Naive thymus-derived CD8-positive, alpha-beta T cell (primary cell): ENCODE results near the gene EXPH5. TPM values are rescaled to one million over a fixed set of nuclear protein-coding genes. Genes with fewer than 3 reads are reported as not detected.

Source experiments
- ATAC-seq, 2 donors: fragments of 150-1000 bp; cut with Tn5 transposase in 1 of 2; sonication (Bioruptor Pico), chemical (Tn5 transposase) in 1 of 2; 1 replicate in 1 of 2; 2 replicates in 1 of 2; pipeline ENCODE4 v1.10.0; 2021; ENCODE audit warnings: mild to moderate bottlenecking in 2 of 2, moderate library complexity in 2 of 2
- POLR2A ChIA-PET: fragments of 350-600 bp; sonication (Branson Sonifier 250); formaldehyde crosslinking; loops from one replicate; lab custom pipeline; 2021; ENCODE audit warnings: antibody characterized with exemption; lab: Charles Lee
- DNase-seq, 10 donors: peaks; one replicate each; pipeline versions ENCODE4 v3.0.0 to v3.0.0-alpha.2; 2020 to 2022
- H3K27ac Mint-ChIP-seq, 10 donors: one replicate each; pipeline ENCODE4 v1.8.0; 2020 to 2022; ENCODE audit warnings: mild to moderate bottlenecking in 10 of 10, mixed read lengths in 10 of 10, moderate library complexity in 4 of 10, inconsistent platforms in 1 of 10
- H3K27me3 Mint-ChIP-seq, 5 donors: one replicate each; pipeline ENCODE4 v1.8.0; 2021 to 2022; ENCODE audit warnings: mixed read lengths in 5 of 5
- H3K36me3 Mint-ChIP-seq, 3 donors: one replicate each; pipeline ENCODE4 v1.8.0; 2020 to 2022; ENCODE audit warnings: mixed read lengths in 3 of 3, mild to moderate bottlenecking in 2 of 3, inconsistent platforms in 1 of 3
- H3K4me1 Mint-ChIP-seq, 4 donors: one replicate each; pipeline ENCODE4 v1.8.0; 2021 to 2022; ENCODE audit warnings: mixed read lengths in 4 of 4
- H3K4me3 Mint-ChIP-seq, 10 donors: one replicate each; pipeline ENCODE4 v1.8.0; 2020 to 2022; ENCODE audit warnings: mild to moderate bottlenecking in 10 of 10, mixed read lengths in 10 of 10, moderate library complexity in 6 of 10, inconsistent platforms in 1 of 10
- H3K9me3 Mint-ChIP-seq, 9 donors: one replicate each; pipeline ENCODE4 v1.8.0; 2020 to 2022; ENCODE audit warnings: mixed read lengths in 9 of 9, mild to moderate bottlenecking in 3 of 9, inconsistent platforms in 1 of 9, moderate library complexity in 1 of 9
- polyA plus RNA-seq, 3 donors: library from polyadenylated mRNA; unstranded; fragments of 300-500 nt; fragmentation: Illumina TruSeq; gene quantifications; one replicate each; pipeline ENCODE4 v1.2.3, GENCODE V29; 2021
- total RNA-seq, 8 experiments: library from RNA in 2 of 8; stranded (reverse) in 2 of 8; gene quantifications; one replicate each; pipeline ENCODE4 v1.2.3 and lab custom pipeline; 2021 to 2026

Gene EXPH5
- total and polyA plus RNA-seq, 5 experiments from 2014 or later, result 0.82 to 8.7 (median 2.3) TPM

- Mint-ChIP-seq H3K27me3 (peaks cover 0 to 2% (median 0%) of the 10 kb centered on the region in 5 donors), H3K27ac (no peak overlapping the region), H3K4me3 (no peak overlapping the region), H3K9me3 (peaks cover 0 to 4% (median 0%) of the 10 kb centered on the region in 9 donors), H3K36me3 (peaks cover 8 to 12% (median 8%) of the 10 kb centered on the region in 3 donors), H3K4me1 (peaks cover 0 to 4% (median 0%) of the 10 kb centered on the region in 4 donors)
- no peak for DNase-seq
- POLR2A ChIA-PET, result no interaction called here
- ATAC-seq, result no peak
Measured at GRCh38 chr11:108527382-108527781, 66.2 kb downstream of the EXPH5 start.

- Mint-ChIP-seq H3K4me1 (no peaks in the 10 kb centered on the region), H3K9me3 (peaks cover 0 to 4% (median 0%) of the 10 kb centered on the region in 9 donors), H3K27ac (no peak overlapping the region), H3K4me3 (no peak overlapping the region), H3K27me3 (peaks cover 0 to 2% (median 0%) of the 10 kb centered on the region in 5 donors), H3K36me3 (peaks cover 8 to 12% (median 8%) of the 10 kb centered on the region in 3 donors)
- POLR2A ChIA-PET, result no interaction called here
- ATAC-seq (no peak), DNase-seq (no peak)
Measured at GRCh38 chr11:108525161-108525560, 68.4 kb downstream of the EXPH5 start.

DNA sequence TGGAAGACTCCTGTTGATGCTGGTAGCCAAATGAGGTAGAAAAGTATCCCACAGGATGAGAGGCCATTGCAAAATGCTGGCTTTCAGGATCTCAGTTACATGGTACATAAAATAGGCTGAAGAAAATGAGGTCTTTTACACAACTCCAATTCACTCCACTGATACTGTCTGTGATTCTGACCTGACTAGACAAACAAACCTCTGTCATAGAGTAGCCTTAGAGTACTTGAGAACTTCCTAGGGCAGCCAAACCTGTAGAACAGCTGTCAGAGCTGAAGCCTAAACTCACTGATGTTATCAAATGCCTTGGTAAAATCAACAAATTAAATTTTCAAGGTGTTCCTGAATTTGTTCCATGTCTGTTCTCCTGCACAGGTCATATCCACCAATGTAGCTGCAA is 69.1 kb downstream of the EXPH5 start:
- Mint-ChIP-seq H3K9me3 (peaks cover 0 to 4% (median 0%) of the 10 kb centered on the region in 9 donors), H3K36me3 (peaks cover 8 to 12% (median 8%) of the 10 kb centered on the region in 3 donors), H3K4me3 (no peak overlapping the region), H3K27ac (no peak overlapping the region), H3K27me3 (peaks cover 0 to 2% (median 0%) of the 10 kb centered on the region in 5 donors), H3K4me1 (no peaks in the 10 kb centered on the region)
- no peak for ATAC-seq
- no peak for DNase-seq
- POLR2A ChIA-PET, result interaction anchor here (0.6 kb wide), 1 partner anchor 80 kb away, joined by 3 read pairs; no protein-coding TSS in a partner anchor

GRCh38 chr11:108522318-108522717 is 71.2 kb downstream of the EXPH5 start:
- ATAC-seq, result no peak
- H3K4me3 Mint-ChIP-seq, result no peak overlapping the region
- POLR2A ChIA-PET, result interaction anchor here (0.5 kb wide), 1 partner anchor 341 kb away, joined by 3 read pairs; no protein-coding TSS in a partner anchor

DNA sequence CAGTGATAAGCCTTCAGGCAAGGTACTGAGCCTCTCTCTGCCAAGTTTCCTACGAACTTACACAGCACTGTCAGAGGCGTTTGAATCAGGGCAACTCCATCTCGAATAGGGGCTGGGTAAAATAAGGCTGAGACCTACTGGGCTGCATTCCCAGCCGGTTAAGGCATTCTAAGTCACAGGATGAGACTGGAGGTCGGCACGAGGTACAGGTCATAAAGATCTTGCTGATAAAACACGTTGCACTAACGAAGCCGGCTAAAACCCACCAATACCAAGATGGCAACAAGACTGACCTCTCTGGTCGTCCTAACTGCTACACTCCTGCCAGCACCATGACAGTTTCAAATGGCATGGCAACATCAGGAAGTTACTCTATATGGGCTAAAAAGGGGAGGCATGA is 75.0 kb downstream of the EXPH5 start:
- no peak overlapping the region for H3K27ac Mint-ChIP-seq

More at GRCh38 chr11:108522318-108522717, 71.2 kb downstream of the EXPH5 start:
- Mint-ChIP-seq H3K27me3 (peaks cover 0 to under 1% (median 0%) of the 10 kb centered on the region in 5 donors), H3K4me1 (no peaks in the 10 kb centered on the region), H3K27ac (no peak overlapping the region), H3K9me3 (peaks cover 0 to 4% (median 0%) of the 10 kb centered on the region in 9 donors), H3K36me3 (peaks cover 8 to 19% (median 18%) of the 10 kb centered on the region in 3 donors)
- DNase-seq, result no peak

GRCh38 chr11:108516125-108516524 is 77.4 kb downstream of the EXPH5 start:
- no peak overlapping the region for H3K27ac Mint-ChIP-seq
- POLR2A ChIA-PET, result interaction anchor here (0.7 kb wide), 1 partner anchor 134 kb away, joined by 3 read pairs; no protein-coding TSS in a partner anchor
- DNase-seq (no peak), ATAC-seq (no peak)
- peaks cover 10 to 42% (median 37%) of the 10 kb centered on the region in 3 donors for H3K36me3 Mint-ChIP-seq
- no peaks in the 10 kb centered on the region for H3K27me3 Mint-ChIP-seq
- no peak overlapping the region for H3K4me3 Mint-ChIP-seq
- H3K9me3 Mint-ChIP-seq, result no peaks in the 10 kb centered on the region
- H3K4me1 Mint-ChIP-seq, result no peaks in the 10 kb centered on the region

More for the DNA sequence above, 75.0 kb downstream of the EXPH5 start:
- H3K4me3 Mint-ChIP-seq, result no peak overlapping the region
- peaks cover 10 to 31% (median 24%) of the 10 kb centered on the region in 3 donors for H3K36me3 Mint-ChIP-seq
- no peaks in the 10 kb centered on the region for H3K9me3 Mint-ChIP-seq
- H3K27me3 Mint-ChIP-seq, result no peaks in the 10 kb centered on the region
- DNase-seq (no peak), ATAC-seq (no peak)
- H3K4me1 Mint-ChIP-seq, result no peaks in the 10 kb centered on the region
- POLR2A ChIA-PET, result no interaction called here

- no peak overlapping the region for H3K4me3 Mint-ChIP-seq
- POLR2A ChIA-PET, result no interaction called here
- peaks cover 10 to 35% (median 32%) of the 10 kb centered on the region in 3 donors for H3K36me3 Mint-ChIP-seq
- H3K27me3 Mint-ChIP-seq, result peaks cover 0 to 3% (median 0%) of the 10 kb centered on the region in 5 donors
- no peaks in the 10 kb centered on the region for H3K4me1 Mint-ChIP-seq
- no peak for DNase-seq
- no peak overlapping the region for H3K27ac Mint-ChIP-seq
- no peaks in the 10 kb centered on the region for H3K9me3 Mint-ChIP-seq
- no peak for ATAC-seq
Measured at GRCh38 chr11:108512708-108513107, 80.9 kb downstream of the EXPH5 start.

GRCh38 chr11:108511851-108512474 is 81.6 kb downstream of the EXPH5 start:
- no peak overlapping the region for H3K27ac Mint-ChIP-seq
- H3K27me3 Mint-ChIP-seq, result peaks cover 0 to 3% (median 0%) of the 10 kb centered on the region in 5 donors
- POLR2A ChIA-PET, result no interaction called here
- H3K36me3 Mint-ChIP-seq, result peaks cover 10 to 30% (median 29%) of the 10 kb centered on the region in 3 donors
- DNase-seq (no peak), ATAC-seq (no peak)
- H3K9me3 Mint-ChIP-seq, result no peaks in the 10 kb centered on the region
- no peak overlapping the region for H3K4me3 Mint-ChIP-seq
- no peaks in the 10 kb centered on the region for H3K4me1 Mint-ChIP-seq

DNA sequence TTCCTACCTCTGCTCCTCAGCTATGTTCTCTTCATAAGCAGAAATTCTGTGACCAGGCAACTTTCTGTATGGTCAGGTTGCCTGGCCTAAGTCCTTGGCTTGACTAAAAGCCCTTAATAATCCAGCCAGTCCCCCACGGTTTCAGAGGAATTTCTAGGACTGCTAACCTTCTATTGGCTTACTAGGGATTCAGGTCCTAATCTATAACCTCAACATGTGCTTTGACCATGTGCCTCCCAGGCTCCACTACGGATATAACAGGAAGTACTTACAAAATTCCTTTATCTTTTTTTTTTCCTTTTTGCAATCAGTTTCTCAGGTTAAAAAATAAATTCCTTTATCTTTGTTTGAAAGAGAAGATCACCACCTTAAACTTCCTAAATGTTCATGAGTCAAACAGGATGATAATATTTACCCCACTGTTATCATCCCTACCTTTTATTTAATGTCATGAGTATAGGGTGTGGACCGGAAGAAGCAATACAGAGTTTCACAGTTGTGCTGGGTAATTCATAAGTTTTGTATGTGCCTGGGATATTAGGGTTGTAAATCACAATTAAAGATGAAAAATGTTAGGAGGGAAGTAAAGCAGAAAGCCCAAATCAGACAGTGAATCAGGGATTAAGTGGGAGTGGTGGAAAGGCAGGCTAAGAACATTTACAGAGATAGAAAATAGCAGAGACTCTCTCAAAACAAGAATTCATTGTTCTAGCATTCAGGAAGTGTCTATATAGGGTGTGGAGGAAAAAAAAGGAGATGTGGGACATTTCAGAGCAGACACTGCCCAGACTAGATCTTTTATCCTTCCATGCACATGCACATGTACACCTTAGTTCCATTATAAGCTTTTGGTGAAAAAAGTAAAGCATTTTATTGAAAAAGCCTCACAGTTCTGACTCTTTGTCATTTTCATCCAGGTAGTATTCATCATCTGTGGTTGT is 84.6 kb downstream of the EXPH5 start:
- no peaks in the 10 kb centered on the region for H3K9me3 Mint-ChIP-seq
- H3K4me1 Mint-ChIP-seq, result no peaks in the 10 kb centered on the region
- no peak overlapping the region for H3K4me3 Mint-ChIP-seq
- DNase-seq (no peak), ATAC-seq (no peak)
- no peak overlapping the region for H3K27ac Mint-ChIP-seq
- H3K36me3 Mint-ChIP-seq, result peaks cover 2 to 19% (median 13%) of the 10 kb centered on the region in 3 donors
- peaks cover 0 to 3% (median 0%) of the 10 kb centered on the region in 5 donors for H3K27me3 Mint-ChIP-seq
- POLR2A ChIA-PET, result no interaction called here

- Mint-ChIP-seq H3K9me3 (no peaks in the 10 kb centered on the region), H3K27ac (no peak overlapping the region), H3K4me3 (peak overlapping the region in 1 of 10 donors; percentile 29), H3K4me1 (peaks cover 8 to 15% (median 12%) of the 10 kb centered on the region in 4 donors), H3K36me3 (peaks cover 0 to 4% (median 2%) of the 10 kb centered on the region in 3 donors), H3K27me3 (no peaks in the 10 kb centered on the region)
- DNase-seq, result no peak
- ATAC-seq, result no peak
- POLR2A ChIA-PET, result interaction anchor here (1.0 kb wide), 1 partner anchor 11 kb away, joined by 3 read pairs; no protein-coding TSS in a partner anchor
Measured at GRCh38 chr11:108501396-108501795, 92.2 kb downstream of the EXPH5 start.

GRCh38 chr11:108500721-108501120 is 92.8 kb downstream of the EXPH5 start:
- Mint-ChIP-seq H3K4me3 (no peak overlapping the region), H3K27me3 (no peaks in the 10 kb centered on the region), H3K9me3 (no peaks in the 10 kb centered on the region), H3K4me1 (peaks cover 9 to 20% (median 16%) of the 10 kb centered on the region in 4 donors), H3K27ac (no peak overlapping the region), H3K36me3 (peaks cover 0 to 4% (median 2%) of the 10 kb centered on the region in 3 donors)
- POLR2A ChIA-PET, result interaction anchor here (1.0 kb wide), 1 partner anchor 10 kb away, joined by 3 read pairs; no protein-coding TSS in a partner anchor
- no peak for ATAC-seq
- DNase-seq, result no peak

- POLR2A ChIA-PET, result no interaction called here
- peaks cover 9 to 22% (median 18%) of the 10 kb centered on the region in 4 donors for H3K4me1 Mint-ChIP-seq
- peaks cover 0 to 4% (median 2%) of the 10 kb centered on the region in 3 donors for H3K36me3 Mint-ChIP-seq
- peak overlapping the region in 5 of 10 donors; percentile 64 to 92 (median 89) for H3K4me3 Mint-ChIP-seq
- DNase-seq, result no peak
- no peaks in the 10 kb centered on the region for H3K27me3 Mint-ChIP-seq
- ATAC-seq, result no peak
- H3K9me3 Mint-ChIP-seq, result no peaks in the 10 kb centered on the region
- H3K27ac Mint-ChIP-seq, result peak overlapping the region in 3 of 10 donors; percentile 7 to 78 (median 75)
Measured at GRCh38 chr11:108500169-108500568, 93.4 kb downstream of the EXPH5 start.
